GM12878 (cell line): ENCODE measurements around the gene TLCD2. TPM values are rescaled to one million over a fixed set of nuclear protein-coding genes. Genes with fewer than 3 reads are reported as not detected.

Experiments used
- ATAC-seq: fragments of 200-7000 bp; cut with Tn5 transposase; 3 replicates; pipeline ENCODE4 v1.9.1; 2020; ENCODE audit warnings: mild to moderate bottlenecking, moderate library complexity
- BruUV-seq: library from RNA; stranded (reverse); fragments of 400-500 nt; replicated peaks from 2 replicates; lab custom pipeline; 2021; lab: Mats Ljungman, UMichigan
- CTCF ChIA-PET: fragments of 300-600 bp; sonication (Branson Sonifier 250); formaldehyde crosslinking; extraction: SDS; loops from one replicate; lab custom pipeline; 2021; ENCODE audit warnings: inconsistent platforms; lab: Yijun Ruan, JAX
- POLR2A ChIA-PET: fragments of 350-600 bp; formaldehyde crosslinking; extraction: SDS; loops from one replicate; lab custom pipeline; 2021; ENCODE audit warnings: inconsistent platforms; lab: Charles Lee
- RAD21 ChIA-PET: fragments of 300-600 bp; sonication (Branson Sonifier 250); formaldehyde crosslinking; loops from one replicate; lab custom pipeline; 2023; ENCODE audit warnings: antibody characterized with exemption; ENCODE audit not compliant: unreplicated experiment; lab: Charles Lee
- SMC1A ChIA-PET: fragments of 300-600 bp; sonication (Branson Sonifier 250); formaldehyde crosslinking; loops from one replicate; lab custom pipeline; 2023; ENCODE audit not compliant: unreplicated experiment, uncharacterized antibody; lab: Charles Lee
- DNase-seq: peaks from one replicate; pipeline ENCODE4 v3.0.0-alpha.2; 2011; ENCODE audit warnings: low read depth, low spot score
- FAIRE-seq: peaks from 3 replicates; lab custom pipeline; 2011; peaks lifted over from hg19 to GRCh38; lab: Jason Lieb, UNC
- H2AFZ ChIP-seq: 2 replicates; pipeline ENCODE4 v1.6.0; 2011; ENCODE audit warnings: low read depth, low read length, control low read depth; ENCODE audit not compliant: control insufficient read depth
- H3K27ac ChIP-seq: 2 replicates; pipeline ENCODE4 v1.5.1; 2011; ENCODE audit warnings: control low read depth; ENCODE audit not compliant: control insufficient read depth, insufficient read depth
- H3K27me3 ChIP-seq, 2 experiments: replicated peaks in 1 of 2; 2 replicates each; pipeline versions ENCODE4 v1.6.0 to v1.6.1; 2011; ENCODE audit warnings: low read length in 1 of 2; ENCODE audit not compliant: control insufficient read depth in 2 of 2, insufficient read depth in 2 of 2
- H3K36me3 ChIP-seq, 2 experiments: 2 replicates each; pipeline ENCODE4 v1.5.1; 2011; ENCODE audit warnings: low read length in 1 of 2; ENCODE audit not compliant: control insufficient read depth in 2 of 2, insufficient read depth in 2 of 2
- H3K4me1 ChIP-seq: 2 replicates; pipeline ENCODE4 v1.6.1; 2011; ENCODE audit warnings: mild to moderate bottlenecking, low read length, moderate library complexity, mixed read lengths; ENCODE audit not compliant: control insufficient read depth, insufficient read depth
- H3K4me2 ChIP-seq: 2 replicates; pipeline ENCODE4 v1.6.0; 2011; ENCODE audit warnings: control low read depth; ENCODE audit not compliant: control insufficient read depth, insufficient read depth
- H3K4me3 ChIP-seq: fragments of 200-600 bp; sonication (generic); 2 replicates; pipeline ENCODE4 v1.5.1; 2016
- H3K79me2 ChIP-seq: 2 replicates; pipeline ENCODE4 v1.6.0; 2011; ENCODE audit warnings: low read length; ENCODE audit not compliant: control insufficient read depth, insufficient read depth
- H3K9ac ChIP-seq: 2 replicates; pipeline ENCODE4 v1.8.0; 2011; ENCODE audit warnings: low read length, control low read depth, mixed read lengths; ENCODE audit not compliant: control insufficient read depth, insufficient read depth
- H3K9me3 ChIP-seq: replicated peaks from 3 replicates; pipeline ENCODE4 v1.5.1; 2011; ENCODE audit warnings: mild to moderate bottlenecking, low read length; ENCODE audit not compliant: control insufficient read depth, insufficient read depth
- H4K20me1 ChIP-seq: 2 replicates; pipeline ENCODE4 v1.6.0; 2011; ENCODE audit not compliant: control insufficient read depth, insufficient read depth
- CBFB ChIP-seq: IDR thresholded peaks from 2 replicates; pipeline ENCODE4 v1.6.1; 2016; ENCODE audit warnings: antibody characterized with exemption, low read depth
- CBX3 ChIP-seq: fragments of 200-600 bp; sonication (generic); IDR thresholded peaks from 2 replicates; pipeline ENCODE4 v1.6.1; 2016; ENCODE audit warnings: low read depth, borderline replicate concordance
- CEBPB ChIP-seq, 2 experiments: fragments of 150-350 bp in 1 of 2; IDR thresholded peaks; 2 replicates each; pipeline ENCODE4 v1.6.1; 2012 to 2014; ENCODE audit warnings: low read depth in 2 of 2, low read length in 2 of 2, borderline replicate concordance in 1 of 2, inconsistent platforms in 1 of 2
- CHD4 ChIP-seq: fragments of 200-600 bp; sonication (generic); IDR thresholded peaks from 2 replicates; pipeline ENCODE4 v1.6.1; 2016; ENCODE audit warnings: mild to moderate bottlenecking
- EZH2 ChIP-seq: IDR thresholded peaks from 2 replicates; pipeline ENCODE4 v1.6.1; 2012; ENCODE audit warnings: low read depth, mild to moderate bottlenecking, control low read depth, inconsistent platforms, low read length, borderline replicate concordance; ENCODE audit not compliant: control insufficient read depth
- HDAC2 ChIP-seq: fragments of 200-600 bp; sonication (generic); IDR thresholded peaks from 2 replicates; pipeline ENCODE4 v1.6.1; 2017
- KDM1A ChIP-seq: fragments of 200-600 bp; sonication (generic); IDR thresholded peaks from 2 replicates; pipeline ENCODE4 v1.6.1; 2016; ENCODE audit warnings: borderline replicate concordance
- MEF2B ChIP-seq: fragments of 450-650 bp; IDR thresholded peaks from 2 replicates; pipeline ENCODE4 v1.6.1; 2018; ENCODE audit warnings: mild to moderate bottlenecking, moderate library complexity; ENCODE audit not compliant: partially characterized antibody, poor library complexity, severe bottlenecking
- POLR2AphosphoS5 ChIP-seq: IDR thresholded peaks from 2 replicates; pipeline ENCODE4 v1.6.1; 2011; ENCODE audit warnings: mild to moderate bottlenecking, low read length, inconsistent platforms
- RB1 ChIP-seq: fragments of 450-650 bp; formaldehyde crosslinking; IDR thresholded peaks from 2 replicates; pipeline ENCODE4 v1.6.1; 2017; ENCODE audit warnings: mild to moderate bottlenecking, borderline replicate concordance
- RUNX3 ChIP-seq: IDR thresholded peaks from 2 replicates; pipeline ENCODE4 v1.6.1; 2012; ENCODE audit warnings: low read length, inconsistent platforms
- SUZ12 ChIP-seq: fragments of 200-600 bp; sonication (generic); IDR thresholded peaks from one replicate; pipeline ENCODE4 v1.6.1; 2018; ENCODE audit warnings: antibody characterized with exemption, mild to moderate bottlenecking; ENCODE audit not compliant: unreplicated experiment
- TBL1XR1 ChIP-seq: IDR thresholded peaks from 2 replicates; pipeline ENCODE4 v1.6.1; 2012; ENCODE audit warnings: low read depth, low read length, improper control_type of control experiment
- WRNIP1 ChIP-seq: IDR thresholded peaks from 2 replicates; pipeline ENCODE4 v1.6.1; 2011; ENCODE audit warnings: low read depth, low read length, improper control_type of control experiment, borderline replicate concordance
- ZNF217 ChIP-seq: fragments of 450-650 bp; IDR thresholded peaks from 2 replicates; pipeline ENCODE4 v1.6.1; 2017; ENCODE audit warnings: antibody characterized with exemption, mild to moderate bottlenecking
- WGBS: methylation state at CpG from one replicate; pipeline ENCODE4 v1.1.6; 2016; ENCODE audit warnings: low lambda C conversion rate; ENCODE audit not compliant: insufficient replicate concordance, insufficient coverage; ENCODE audit errors: missing lambda C conversion rate; 5-methylcytosine and 5-hydroxymethylcytosine counted together
- in situ Hi-C: fragments of 300-500 bp; cut with MboI; formaldehyde crosslinking; loops from 9 replicates; pipeline ENCODE4 v1.14.3; 2018; ENCODE audit warnings: mixed read lengths
- intact Hi-C: fragments of 100-400 bp; cut with micrococcal nuclease; formaldehyde crosslinking; loops from one replicate; pipeline ENCODE4 v1.14.2; 2022; ENCODE audit not compliant: unreplicated experiment
- polyA plus RNA-seq, 11 experiments: library from polyadenylated mRNA; depleted of rRNA in 4 of 11; unstranded in 6 of 11; stranded (reverse) in 5 of 11; fragments of >200 nt; fragmentation: Nextera tagmentation in 4 of 11; fragmentation: Illumina TruSeq in 1 of 11; extraction: Ambion mirVana in 4 of 11; extraction: Trizol in 1 of 11; gene quantifications; 1 replicate in 1 of 11; 2 replicates in 10 of 11; pipeline versions ENCODE4 v1.2.1 to v1.2.3, GENCODE V29; 2011 to 2016; ENCODE audit warnings: inconsistent platforms in 2 of 11, missing spikeins in 2 of 11, low read depth in 1 of 11
- total RNA-seq, 4 experiments: library from RNA; depleted of rRNA in 3 of 4; stranded (reverse); fragments of >200 nt in 3 of 4; fragmentation: Illumina TruSeq in 1 of 4; extraction: Trizol in 1 of 4; gene quantifications; 2 replicates each; pipeline versions ENCODE4 v1.2.1 to v1.2.3, GENCODE V29; 2013 to 2021
- TF ChIP-seq, protein P1 (sequence below): fragments of 450-650 bp; IDR thresholded peaks from 2 replicates; pipeline ENCODE4 v1.6.1; 2018; ENCODE audit warnings: borderline replicate concordance, mild to moderate bottlenecking; ENCODE audit not compliant: partially characterized antibody
- TF ChIP-seq, protein P2 (sequence below): fragments of 450-650 bp; IDR thresholded peaks from 2 replicates; pipeline ENCODE4 v1.6.1; 2017; ENCODE audit warnings: mild to moderate bottlenecking
- TF ChIP-seq, protein P3 (sequence below): fragments of 450-650 bp; IDR thresholded peaks from 2 replicates; pipeline ENCODE4 v1.6.1; 2017; ENCODE audit warnings: low read depth, mild to moderate bottlenecking, moderate library complexity

The TLCD2 gene
- total and polyA plus RNA-seq, 10 of the 15 experiments (the other 5 are each of a cell fraction or from before 2014, with no cell fraction given): 0.02 to 0.15 (median 0.05) TPM; not detected in 2

DNA sequence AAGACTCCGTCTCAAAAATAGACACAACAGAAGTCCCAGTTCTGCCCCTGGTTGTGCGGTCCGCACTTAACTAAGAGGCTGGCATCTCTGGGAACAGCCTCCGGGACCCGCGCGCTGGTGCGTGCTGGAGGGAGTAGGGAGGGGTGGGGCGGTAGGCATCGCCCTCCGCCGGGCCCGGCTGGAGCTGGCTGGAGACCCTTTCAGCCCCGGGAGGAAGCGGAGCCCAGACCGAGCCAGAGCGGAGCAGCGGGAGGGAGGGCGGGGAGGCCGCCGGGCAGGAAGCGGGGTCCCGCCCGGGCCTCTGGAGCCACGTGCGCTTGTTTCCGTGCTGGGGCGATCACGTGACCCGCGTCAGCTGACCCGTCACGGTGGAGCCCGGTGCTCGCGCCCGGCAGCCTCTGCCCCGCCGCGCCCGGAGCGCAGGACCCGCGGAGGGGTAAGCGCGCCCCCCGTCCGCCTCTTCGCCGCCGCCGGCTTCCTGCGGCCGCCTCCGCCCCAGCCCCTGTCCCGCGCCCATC, 14.2 kb upstream of the TLCD2 start, which contains the start of gene WDR81:
WDR81 (plus strand) TSS at position 354 of the 518 bp plus-strand sequence. CDS start 256 bp downstream, outside the sequence.
- peak within 1 kb of the TSS; percentile 95 for H3K27ac ChIP-seq
- no TSS peak for BruUV-seq
- H3K9ac ChIP-seq: peak within 1 kb of the TSS; percentile 82
- FAIRE-seq (peak; percentile 52), DNase-seq (no peak), ATAC-seq (peak; percentile 69)
- no peaks in the 10 kb centered on the region for H4K20me1 ChIP-seq
- peaks cover 16% of the 10 kb centered on the region for H3K79me2 ChIP-seq
- peak within 1 kb of the TSS; percentile 70 for H3K4me2 ChIP-seq
- H3K9me3 ChIP-seq: no peaks in the 10 kb centered on the region
- peak within 1 kb of the TSS; percentile 86 for H3K4me3 ChIP-seq
- H3K4me1 ChIP-seq: peaks cover 28% of the 10 kb centered on the region
- under 1% methylated on average over 32 of the region's 57 CpGs for WGBS
- ChIA-PET CTCF (interaction anchor here (1.4 to 11.0 kb wide), 3 partner anchors 11 to 141 kb away, joined by 3 to 232 read pairs (median 15); no protein-coding TSS in a partner anchor), SMC1A (interaction anchor here (0.7 to 8.4 kb wide), 4 partner anchors 13 to 141 kb away, joined by 3 to 88 read pairs (median 4); no protein-coding TSS in a partner anchor), POLR2A (interaction anchor here (0.6 to 5.1 kb wide), 4 partner anchors 12 to 1987 kb away, joined by 3 to 16 read pairs (median 4); no protein-coding TSS in a partner anchor), RAD21 (interaction anchor here (1.0 to 5.7 kb wide), 4 partner anchors 12 to 153 kb away, joined by 3 to 80 read pairs (median 16); no protein-coding TSS in a partner anchor)
- H3K36me3 ChIP-seq: peaks cover 3 to 5% of the 10 kb centered on the region in 2 experiments; a peak in 3 of 4 replicates
- intact Hi-C loops: loop anchor here (5.0 kb wide), 1 partner anchor 318 kb away; the partner anchor contains the start of gene OVCA2
- in situ Hi-C loops: loop anchor here (5.0 kb wide), 1 partner anchor 108 kb away; the partner anchor contains the start of gene RPA1
- H2AFZ ChIP-seq: peak within 1 kb of the TSS; percentile 76
- no peaks in the 10 kb centered on the region for H3K27me3 ChIP-seq
- TF ChIP-seq EZH2 (no peak), KDM1A (no peak), WRNIP1 (no peak), TBL1XR1 (peak; percentile 55; the same call in 1 of the 2 replicates), CEBPB (IDR thresholded peaks at IDR 0.05; ENCODE audit: borderline replicate concordance in 1 of 2, low read depth in 2 of 2, low read length in 2 of 2) (no peak), CBX3 (no peak), RUNX3 (0 out of 2 replicates have a peak, but pooled peaks have one; percentile 12), ZNF217 (0 out of 2 replicates have a peak, but pooled peaks have one; percentile 33), CHD4 (no peak), CBFB (0 out of 2 replicates have a peak, but pooled peaks have one; percentile 21), RB1 (no peak; the same call in 1 of the 2 replicates), HDAC2 (no peak), MEF2B (peak; percentile 45), POLR2AphosphoS5 (no peak), SUZ12 (no peak)
- TF ChIP-seq, protein P1, sequence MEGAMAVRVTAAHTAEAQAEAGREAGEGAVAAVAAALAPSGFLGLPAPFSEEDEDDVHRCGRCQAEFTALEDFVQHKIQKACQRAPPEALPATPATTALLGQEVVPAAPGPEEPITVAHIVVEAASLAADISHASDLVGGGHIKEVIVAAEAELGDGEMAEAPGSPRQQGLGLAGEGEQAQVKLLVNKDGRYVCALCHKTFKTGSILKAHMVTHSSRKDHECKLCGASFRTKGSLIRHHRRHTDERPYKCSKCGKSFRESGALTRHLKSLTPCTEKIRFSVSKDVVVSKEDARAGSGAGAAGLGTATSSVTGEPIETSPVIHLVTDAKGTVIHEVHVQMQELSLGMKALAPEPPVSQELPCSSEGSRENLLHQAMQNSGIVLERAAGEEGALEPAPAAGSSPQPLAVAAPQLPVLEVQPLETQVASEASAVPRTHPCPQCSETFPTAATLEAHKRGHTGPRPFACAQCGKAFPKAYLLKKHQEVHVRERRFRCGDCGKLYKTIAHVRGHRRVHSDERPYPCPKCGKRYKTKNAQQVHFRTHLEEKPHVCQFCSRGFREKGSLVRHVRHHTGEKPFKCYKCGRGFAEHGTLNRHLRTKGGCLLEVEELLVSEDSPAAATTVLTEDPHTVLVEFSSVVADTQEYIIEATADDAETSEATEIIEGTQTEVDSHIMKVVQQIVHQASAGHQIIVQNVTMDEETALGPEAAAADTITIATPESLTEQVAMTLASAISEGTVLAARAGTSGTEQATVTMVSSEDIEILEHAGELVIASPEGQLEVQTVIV: no peak
- TF ChIP-seq, protein P2, sequence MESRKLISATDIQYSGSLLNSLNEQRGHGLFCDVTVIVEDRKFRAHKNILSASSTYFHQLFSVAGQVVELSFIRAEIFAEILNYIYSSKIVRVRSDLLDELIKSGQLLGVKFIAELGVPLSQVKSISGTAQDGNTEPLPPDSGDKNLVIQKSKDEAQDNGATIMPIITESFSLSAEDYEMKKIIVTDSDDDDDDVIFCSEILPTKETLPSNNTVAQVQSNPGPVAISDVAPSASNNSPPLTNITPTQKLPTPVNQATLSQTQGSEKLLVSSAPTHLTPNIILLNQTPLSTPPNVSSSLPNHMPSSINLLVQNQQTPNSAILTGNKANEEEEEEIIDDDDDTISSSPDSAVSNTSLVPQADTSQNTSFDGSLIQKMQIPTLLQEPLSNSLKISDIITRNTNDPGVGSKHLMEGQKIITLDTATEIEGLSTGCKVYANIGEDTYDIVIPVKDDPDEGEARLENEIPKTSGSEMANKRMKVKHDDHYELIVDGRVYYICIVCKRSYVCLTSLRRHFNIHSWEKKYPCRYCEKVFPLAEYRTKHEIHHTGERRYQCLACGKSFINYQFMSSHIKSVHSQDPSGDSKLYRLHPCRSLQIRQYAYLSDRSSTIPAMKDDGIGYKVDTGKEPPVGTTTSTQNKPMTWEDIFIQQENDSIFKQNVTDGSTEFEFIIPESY: no peak
- TF ChIP-seq, protein P3, sequence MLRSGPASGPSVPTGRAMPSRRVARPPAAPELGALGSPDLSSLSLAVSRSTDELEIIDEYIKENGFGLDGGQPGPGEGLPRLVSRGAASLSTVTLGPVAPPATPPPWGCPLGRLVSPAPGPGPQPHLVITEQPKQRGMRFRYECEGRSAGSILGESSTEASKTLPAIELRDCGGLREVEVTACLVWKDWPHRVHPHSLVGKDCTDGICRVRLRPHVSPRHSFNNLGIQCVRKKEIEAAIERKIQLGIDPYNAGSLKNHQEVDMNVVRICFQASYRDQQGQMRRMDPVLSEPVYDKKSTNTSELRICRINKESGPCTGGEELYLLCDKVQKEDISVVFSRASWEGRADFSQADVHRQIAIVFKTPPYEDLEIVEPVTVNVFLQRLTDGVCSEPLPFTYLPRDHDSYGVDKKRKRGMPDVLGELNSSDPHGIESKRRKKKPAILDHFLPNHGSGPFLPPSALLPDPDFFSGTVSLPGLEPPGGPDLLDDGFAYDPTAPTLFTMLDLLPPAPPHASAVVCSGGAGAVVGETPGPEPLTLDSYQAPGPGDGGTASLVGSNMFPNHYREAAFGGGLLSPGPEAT: no peak
